A549 treated with dexamethasone at 1 μM for 4 hours (cell line): ENCODE results near the gene TRIM59. TPM values are rescaled to one million over a fixed set of nuclear protein-coding genes. Genes with fewer than 3 reads are reported as not detected.

Experiments used
- total RNA-seq: library from RNA; stranded (reverse); fragments of 200-300 nt; extraction: Qiagen RNA extraction; gene quantifications from 5 replicates; pipeline ENCODE4 v1.2.3, GENCODE V29; 2022

TRIM59 gene, protein sequence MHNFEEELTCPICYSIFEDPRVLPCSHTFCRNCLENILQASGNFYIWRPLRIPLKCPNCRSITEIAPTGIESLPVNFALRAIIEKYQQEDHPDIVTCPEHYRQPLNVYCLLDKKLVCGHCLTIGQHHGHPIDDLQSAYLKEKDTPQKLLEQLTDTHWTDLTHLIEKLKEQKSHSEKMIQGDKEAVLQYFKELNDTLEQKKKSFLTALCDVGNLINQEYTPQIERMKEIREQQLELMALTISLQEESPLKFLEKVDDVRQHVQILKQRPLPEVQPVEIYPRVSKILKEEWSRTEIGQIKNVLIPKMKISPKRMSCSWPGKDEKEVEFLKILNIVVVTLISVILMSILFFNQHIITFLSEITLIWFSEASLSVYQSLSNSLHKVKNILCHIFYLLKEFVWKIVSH
- total RNA-seq = 7.9 to 10.7 TPM (median 8.7 TPM) in 5 replicates

DNA sequence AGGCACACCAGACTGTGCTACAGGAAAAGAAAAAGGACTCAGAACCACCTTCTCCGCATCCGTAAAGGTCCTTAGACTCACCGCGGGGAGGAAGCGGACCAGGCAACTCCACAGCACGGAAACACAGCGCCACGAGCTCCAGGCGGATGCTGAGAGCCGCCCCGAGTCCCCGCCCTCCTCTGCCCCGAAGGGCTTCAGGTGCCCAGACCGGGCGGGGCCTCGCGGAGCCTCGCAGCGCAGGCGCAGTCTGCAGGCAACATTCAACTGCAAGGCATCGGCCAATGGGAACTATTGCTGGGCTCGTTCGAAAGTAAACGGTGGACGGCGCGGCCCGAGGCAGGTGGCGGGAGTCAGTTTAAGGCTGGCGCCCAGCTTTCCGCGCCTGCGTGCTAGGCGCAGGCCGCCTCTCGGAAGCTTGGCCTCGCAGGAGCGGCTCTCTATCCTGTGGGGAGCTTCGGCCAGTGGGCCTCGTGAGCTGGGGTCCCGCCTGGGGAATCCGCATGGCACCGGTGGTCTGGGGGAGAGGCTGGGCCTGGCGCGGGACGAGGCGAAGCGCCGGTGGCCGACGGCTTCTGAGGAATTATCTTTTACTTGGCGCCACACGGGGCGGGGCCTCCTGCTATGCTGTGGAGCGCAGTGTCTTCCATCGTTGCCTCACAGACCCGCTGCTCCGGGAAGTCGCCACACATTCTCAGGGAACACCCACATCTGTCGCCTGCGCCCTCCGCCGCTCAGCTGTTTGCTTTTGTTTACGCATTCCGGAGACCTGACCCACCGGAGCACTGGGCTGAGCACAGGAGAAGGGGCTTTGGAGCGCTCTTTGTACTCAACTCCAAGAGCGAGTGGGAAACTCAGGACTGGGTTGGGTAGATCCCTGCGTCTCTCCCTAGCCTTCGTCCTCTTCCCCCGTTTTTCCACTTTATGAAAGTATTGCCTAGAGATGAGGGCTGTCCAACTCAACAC lies at the start of gene TRIM59:
TSS of gene TRIM59 (minus strand) at position 151 of the 963 bp plus-strand sequence. CDS start 10,603 bp downstream, outside the sequence.

DNA sequence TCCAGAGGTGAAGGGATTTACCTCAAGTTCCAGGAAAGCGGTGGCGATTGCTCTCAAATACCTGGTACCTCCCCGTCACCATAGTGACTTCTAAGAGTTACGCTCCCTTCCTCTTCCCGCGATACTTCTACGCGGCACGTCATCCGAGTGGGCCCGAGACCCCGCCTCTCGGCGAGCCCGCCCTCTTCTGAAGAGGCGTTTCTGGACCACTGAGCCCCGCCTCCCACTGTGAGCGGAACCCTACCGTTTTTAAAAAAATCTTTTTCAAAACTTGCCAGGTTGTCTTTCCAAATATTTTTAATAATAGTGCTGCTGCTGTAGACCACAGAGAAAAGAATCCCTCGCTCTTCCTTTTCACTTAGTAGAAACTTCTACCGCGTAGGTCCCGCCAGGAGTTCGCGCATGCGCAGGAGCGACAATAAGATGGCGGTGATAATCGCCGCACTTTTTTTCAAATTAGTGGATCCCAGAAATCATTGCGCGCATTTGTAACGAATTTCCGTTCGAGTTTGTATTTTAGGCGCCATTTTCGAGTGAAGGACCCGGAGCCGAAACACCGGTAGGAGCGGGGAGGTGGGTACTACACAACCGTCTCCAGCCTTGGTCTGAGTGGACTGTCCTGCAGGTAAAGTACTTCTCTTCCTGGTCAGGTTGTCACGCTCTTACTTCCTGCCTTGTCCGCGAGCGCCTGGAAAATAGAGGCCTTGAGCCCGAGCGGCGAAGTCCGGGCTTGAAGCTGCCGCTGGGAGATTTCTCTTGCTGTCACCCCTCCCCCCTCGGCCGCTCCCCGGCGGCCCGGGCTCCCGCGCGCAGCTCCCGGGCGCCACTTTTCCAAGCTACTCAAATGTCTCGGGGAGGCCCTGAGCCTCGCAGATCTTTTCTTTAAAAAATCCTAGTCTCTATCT lies 50.2 kb downstream of the TRIM59 start, which contains the start of the genes IFT80 and SMC4:
TSS of gene IFT80 (minus strand) at position 101 of the 905 bp plus-strand sequence. CDS start 14,625 bp downstream, outside the sequence.
TSS of gene SMC4 (plus strand) at position 526 of the 905 bp plus-strand sequence. CDS start 1,177 bp downstream, outside the sequence.

Other genes starting within 250 kb of the TRIM59 start
- 0.79 to 1.1 TPM (median 0.96 TPM) in 5 replicates for gene C3orf80, start 224.4 kb downstream of the TRIM59 start, total RNA-seq
- gene IFT80, start 50.6 kb downstream of the TRIM59 start, total RNA-seq = 11.1 to 14.2 TPM (median 13.3 TPM) in 5 replicates
- gene SMC4, start 50.1 kb downstream of the TRIM59 start, total RNA-seq = 77.4 to 131 TPM (median 104 TPM) in 5 replicates
- 28.6 to 42.2 TPM (median 38.7 TPM) in 5 replicates for gene KPNA4, start 115.8 kb upstream of the TRIM59 start, total RNA-seq
- 0.23 to 0.67 TPM (median 0.40 TPM) in 5 replicates for gene ARL14, start 227.4 kb upstream of the TRIM59 start, total RNA-seq